Measurements from ENCODE around the gene PSMG3. TPM values are rescaled to one million over a fixed set of nuclear protein-coding genes. Genes with fewer than 3 reads are reported as not detected.

The PSMG3 gene
- total and polyA plus RNA-seq, 2 of the 8 experiments (the other 6 are each of a cell fraction or from before 2014, with no cell fraction given) = 30.2 to 62.0 TPM

- TF ChIP-seq USF2 (IDR thresholded peaks at IDR 0.05; ENCODE audit: low read length) (no peak), YY1 (IDR thresholded peaks at IDR 0.05; ENCODE audit: low read depth, low read length) (no peak)
Observed at GRCh38 chr7:1611708-1612241, 41.9 kb upstream of the PSMG3 start (continued).
